GM18873 (cell line): ENCODE results near the gene LRRC14B.
"Not testable (repeated sequence)": the region's sequence is repeated elsewhere in the genome, so short reads cannot be mapped to it uniquely, and the experiment has no call there.

Experiments
- ATAC-seq: cut with Tn5 transposase; IDR thresholded peaks from one replicate; pipeline ENCODE4 v1.9.1; 2021; ENCODE audit warnings: mild to moderate bottlenecking, moderate library complexity, moderate number of reproducible peaks; ENCODE audit not compliant: unreplicated experiment, low FRiP score

LRRC14B gene

GRCh38 chr5:204462-204861 is 13.2 kb downstream of the LRRC14B start:
- ATAC-seq = no peak

GRCh38 chr5:204966-205670 is 13.8 kb downstream of the LRRC14B start:
- no peak for ATAC-seq

- ATAC-seq = no peak
Measured at GRCh38 chr5:206406-206805, 15.1 kb downstream of the LRRC14B start.

- no peak for ATAC-seq
Measured at GRCh38 chr5:206927-207536, 15.7 kb downstream of the LRRC14B start.

GRCh38 chr5:207599-207998 is 16.3 kb downstream of the LRRC14B start:
- ATAC-seq = no peak

GRCh38 chr5:208449-209114 is 17.3 kb downstream of the LRRC14B start:
- ATAC-seq = no peak

GRCh38 chr5:213803-214395 is 22.6 kb downstream of the LRRC14B start:
- ATAC-seq = no peak

GRCh38 chr5:215256-215655 is 24.0 kb downstream of the LRRC14B start:
- ATAC-seq = not testable (repeated sequence)

- not testable (repeated sequence) for ATAC-seq
Measured at GRCh38 chr5:216076-216475, 24.8 kb downstream of the LRRC14B start.

GRCh38 chr5:217494-218456 is 26.5 kb downstream of the LRRC14B start, which contains the start of the genes CCDC127 and SDHA:
TSS of gene CCDC127 (minus strand) at chr5:218153. CDS start at chr5:216849, 1,304 bp downstream.
TSS of gene SDHA (plus strand) at chr5:218320. CDS start at chr5:218356, 36 bp downstream.
- ATAC-seq = peak; percentile 57

GRCh38 chr5:218457-219291 is 27.4 kb downstream of the LRRC14B start:
- peak; percentile 25 for ATAC-seq

GRCh38 chr5:219460-219863 is 28.2 kb downstream of the LRRC14B start:
- ATAC-seq = no peak

- no peak for ATAC-seq
Measured at GRCh38 chr5:219991-220390, 28.7 kb downstream of the LRRC14B start.

GRCh38 chr5:222951-223715 is 31.8 kb downstream of the LRRC14B start:
- not testable (repeated sequence) for ATAC-seq

- ATAC-seq = no peak
Measured at GRCh38 chr5:223791-224190, 32.5 kb downstream of the LRRC14B start.

- no peak for ATAC-seq
Measured at GRCh38 chr5:225334-225733, 34.0 kb downstream of the LRRC14B start.

GRCh38 chr5:227375-227774 is 36.1 kb downstream of the LRRC14B start:
- not testable (repeated sequence) for ATAC-seq

GRCh38 chr5:228886-229285 is 37.6 kb downstream of the LRRC14B start:
- ATAC-seq = no peak
